Ascending aorta (tissue), 2 donors: ENCODE data around the gene GALNT17. TPM values are rescaled to one million over a fixed set of nuclear protein-coding genes. Genes with fewer than 3 reads are reported as not detected.

Experiments used
- DNase-seq, 2 donors: peaks; one replicate each; pipeline ENCODE4 v3.0.0-alpha.2; 2019; ENCODE audit warnings: low spot score in 2 of 2
- H3K27ac ChIP-seq, 2 donors: fragments of 200-600 bp; sonication (generic); one replicate each; pipeline ENCODE4 v1.5.1; 2016 to 2017; ENCODE audit warnings: mild to moderate bottlenecking in 1 of 2
- H3K27me3 ChIP-seq: fragments of 200-600 bp; sonication (generic); one replicate; pipeline ENCODE4 v1.5.1; 2017
- H3K36me3 ChIP-seq, 2 donors: fragments of 200-600 bp; sonication (generic); one replicate each; pipeline ENCODE4 v1.5.1; 2016
- H3K4me1 ChIP-seq, 2 donors: fragments of 200-600 bp; sonication (generic); one replicate each; pipeline ENCODE4 v1.5.1; 2016 to 2017; ENCODE audit warnings: mild to moderate bottlenecking in 1 of 2
- H3K4me3 ChIP-seq, 2 donors: fragments of 200-600 bp; sonication (generic); one replicate each; pipeline ENCODE4 v1.5.1; 2016 to 2017; ENCODE audit warnings: mild to moderate bottlenecking in 1 of 2
- H3K9me3 ChIP-seq, 2 donors: fragments of 200-600 bp; sonication (generic); one replicate each; pipeline ENCODE4 v1.5.1; 2016
- CTCF ChIP-seq, 3 experiments: fragments of 200-600 bp in 2 of 3; fragments of 450-650 bp in 1 of 3; sonication (generic) in 2 of 3; IDR thresholded peaks; one replicate each; pipeline ENCODE4 v1.5.1; 2016 to 2019; ENCODE audit warnings: antibody characterized with exemption in 3 of 3, mild to moderate bottlenecking in 1 of 3, moderate library complexity in 1 of 3
- intact Hi-C: fragments of 100-400 bp; cut with DNase I; formaldehyde crosslinking; loops from one replicate; pipeline ENCODE4 v1.15.1; 2023
- total RNA-seq: library from RNA; depleted of rRNA; stranded (reverse); fragments of >200 nt; gene quantifications from one replicate; pipeline ENCODE4 v1.1.0, GENCODE V29; 2016

The GALNT17 gene
- total RNA-seq, 1 donor from 2014 or later = 29.8 TPM

- H3K4me1 ChIP-seq = peaks cover 0 to 3% of the 10 kb centered on the region in 2 donors
- no peaks in the 10 kb centered on the region for H3K27me3 ChIP-seq
- TF ChIP-seq CTCF (IDR thresholded peaks at IDR 0.05) = no peak
- H3K36me3 ChIP-seq = no peaks in the 10 kb centered on the region
- no peaks in the 10 kb centered on the region for H3K9me3 ChIP-seq
- DNase-seq = no peak
- H3K4me3 ChIP-seq = no peak overlapping the region
- H3K27ac ChIP-seq = no peak overlapping the region
- intact Hi-C loops = loop anchor here (5.0 to 10.0 kb wide), 3 partner anchors 141 to 598 kb away; no protein-coding TSS in a partner anchor
Measured at GRCh38 chr7:71133856-71134255, 1.9 kb downstream of the GALNT17 start.

GRCh38 chr7:71135116-71135515 lies 3.2 kb downstream of the GALNT17 start:
- H3K27me3 ChIP-seq = no peaks in the 10 kb centered on the region
- no peak overlapping the region for H3K27ac ChIP-seq
- no peak for TF ChIP-seq CTCF (IDR thresholded peaks at IDR 0.05)
- no peaks in the 10 kb centered on the region for H3K36me3 ChIP-seq
- DNase-seq = no peak
- H3K4me3 ChIP-seq = no peak overlapping the region
- H3K4me1 ChIP-seq = peaks cover 0 to 3% of the 10 kb centered on the region in 2 donors
- intact Hi-C loops = loop anchor here (10.0 kb wide), 2 partner anchors 140 to 220 kb away; no protein-coding TSS in a partner anchor
- H3K9me3 ChIP-seq = no peaks in the 10 kb centered on the region

GRCh38 chr7:71135663-71136062 lies 3.7 kb downstream of the GALNT17 start:
- TF ChIP-seq CTCF (IDR thresholded peaks at IDR 0.05) = no peak
- Histone ChIP-seq H3K9me3 (no peaks in the 10 kb centered on the region), H3K27ac (no peak overlapping the region), H3K4me1 (no peaks in the 10 kb centered on the region), H3K27me3 (no peaks in the 10 kb centered on the region), H3K36me3 (no peaks in the 10 kb centered on the region), H3K4me3 (no peak overlapping the region)
- intact Hi-C loops = loop anchor here (10.0 kb wide), 2 partner anchors 139 to 219 kb away; no protein-coding TSS in a partner anchor
- no peak for DNase-seq

- TF ChIP-seq CTCF (IDR thresholded peaks at IDR 0.05) = no peak
- Histone ChIP-seq H3K4me1 (no peaks in the 10 kb centered on the region), H3K27ac (no peak overlapping the region), H3K36me3 (no peaks in the 10 kb centered on the region), H3K4me3 (no peak overlapping the region), H3K27me3 (no peaks in the 10 kb centered on the region), H3K9me3 (no peaks in the 10 kb centered on the region)
- intact Hi-C loops = loop anchor here (10.0 kb wide), 2 partner anchors 137 to 217 kb away; no protein-coding TSS in a partner anchor
- DNase-seq = no peak
Measured at GRCh38 chr7:71137479-71137878, 5.5 kb downstream of the GALNT17 start.

- no peaks in the 10 kb centered on the region for H3K9me3 ChIP-seq
- no peaks in the 10 kb centered on the region for H3K36me3 ChIP-seq
- intact Hi-C loops = no loop called here
- no peaks in the 10 kb centered on the region for H3K4me1 ChIP-seq
- no peak for TF ChIP-seq CTCF (IDR thresholded peaks at IDR 0.05)
- no peak for DNase-seq
- no peak overlapping the region for H3K27ac ChIP-seq
- no peaks in the 10 kb centered on the region for H3K27me3 ChIP-seq
- H3K4me3 ChIP-seq = no peak overlapping the region
Measured at GRCh38 chr7:71140264-71140663, 8.3 kb downstream of the GALNT17 start.

GRCh38 chr7:71144963-71145362 lies 13.0 kb downstream of the GALNT17 start:
- Histone ChIP-seq H3K9me3 (peaks cover 0 to 7% of the 10 kb centered on the region in 2 donors), H3K36me3 (no peaks in the 10 kb centered on the region), H3K27ac (no peak overlapping the region), H3K27me3 (no peaks in the 10 kb centered on the region), H3K4me1 (no peaks in the 10 kb centered on the region), H3K4me3 (no peak overlapping the region)
- DNase-seq = no peak
- no peak for TF ChIP-seq CTCF (IDR thresholded peaks at IDR 0.05)
- intact Hi-C loops = no loop called here
